Renal cortex interstitium (tissue), 11 donors: ENCODE results near the gene TWF1. TPM values are rescaled to one million over a fixed set of nuclear protein-coding genes. Genes with fewer than 3 reads are reported as not detected.
A peak's percentile ranks its signal among the peaks of the same experiment; 100 is the strongest.
"Not testable (repeated sequence)": the region's sequence is repeated elsewhere in the genome, so short reads cannot be mapped to it uniquely, and the experiment has no call there.

Source experiments
- DNase-seq, 11 donors: peaks; one replicate each; pipeline ENCODE4 v3.0.0-alpha.2; 2013; ENCODE audit warnings: low read depth in 9 of 11, low spot score in 4 of 11; ENCODE audit errors: extremely low read depth in 1 of 11
- polyA plus RNA-seq, 3 donors: library from polyadenylated mRNA; unstranded; fragments of 120-200 nt; gene quantifications; one replicate each; pipeline ENCODE4 v1.2.1, GENCODE V29; 2013; ENCODE audit not compliant: insufficient read length in 3 of 3

The TWF1 gene
- polyA plus RNA-seq, 3 donors: 69.9 to 82.5 (median 75.7) TPM

DNA sequence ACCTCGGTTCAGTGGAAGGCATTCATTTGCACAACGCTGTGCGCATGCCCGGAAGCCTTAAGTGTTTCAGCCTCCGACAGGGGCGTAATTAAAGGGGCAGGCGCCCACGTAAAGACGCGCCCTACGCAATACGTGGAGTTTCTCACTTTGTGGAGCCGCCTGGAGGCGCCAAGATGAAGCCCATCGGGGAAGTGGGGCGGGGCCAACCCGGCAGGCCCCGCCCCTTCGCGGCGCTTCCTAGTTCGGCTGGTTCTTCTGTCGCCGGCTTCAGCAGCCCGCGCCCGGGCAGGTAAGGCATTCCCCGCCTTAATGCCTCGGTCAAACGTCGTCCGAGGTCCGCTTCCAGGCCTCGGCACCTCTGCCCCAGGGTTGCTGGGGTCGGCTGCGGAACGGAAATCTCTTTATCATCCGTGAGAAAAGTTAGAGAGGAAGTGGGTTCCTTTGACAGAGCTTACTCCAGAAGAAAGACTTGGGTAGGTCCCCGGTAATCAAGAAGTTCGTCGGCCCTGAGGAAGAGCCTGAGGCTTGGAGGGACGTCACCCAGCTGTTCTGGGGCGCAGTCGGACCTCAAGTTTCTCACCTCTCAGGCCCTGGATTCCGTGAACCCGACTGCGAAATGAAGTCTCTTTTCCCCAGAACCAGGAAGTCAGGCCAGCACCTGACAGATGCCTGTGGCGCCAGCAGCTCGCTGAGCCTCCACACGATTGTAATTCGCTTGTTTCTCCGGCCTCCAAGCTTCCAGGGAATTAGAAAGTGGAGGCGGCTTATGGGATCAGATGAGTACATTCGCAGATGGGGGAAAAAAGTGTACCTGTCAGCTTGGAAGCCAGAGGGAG, 47.2 kb downstream of the TWF1 start, which contains the start of the genes IRAK4 and PUS7L:
IRAK4 (plus strand) TSS at position 224 of the 836 bp plus-strand sequence. CDS start 9,161 bp downstream, outside the sequence.
PUS7L (minus strand) TSS at position 63 of the 836 bp plus-strand sequence. CDS start 3,545 bp downstream, outside the sequence.
- DNase-seq: peak; percentile 93 to 97 (median 95)

DNA sequence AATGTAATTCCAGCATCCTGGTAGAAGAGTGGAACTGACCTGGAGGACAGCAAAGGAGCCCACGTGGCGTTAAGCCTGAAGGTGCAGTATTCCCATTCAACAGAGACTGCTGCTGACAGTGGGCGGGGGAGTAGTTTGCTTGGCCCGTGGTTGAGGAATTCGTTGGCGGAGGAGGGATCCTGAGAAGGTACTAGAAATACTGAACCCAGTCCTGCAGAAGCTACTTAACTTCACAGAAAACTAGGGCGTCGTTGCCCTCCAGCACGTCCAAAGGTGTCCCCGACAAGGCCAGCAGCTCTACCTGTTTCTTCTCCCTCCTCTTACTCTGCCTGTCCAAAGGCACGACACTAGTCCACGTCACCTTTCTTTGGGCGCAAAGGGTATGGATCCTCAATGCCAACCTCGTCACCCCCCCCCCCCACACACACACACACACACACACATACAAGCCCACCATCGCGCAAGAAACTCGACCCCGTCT, 47.8 kb downstream of the TWF1 start:
- peak in 3 of 11 donors; percentile 6 to 20 (median 9) for DNase-seq

DNA sequence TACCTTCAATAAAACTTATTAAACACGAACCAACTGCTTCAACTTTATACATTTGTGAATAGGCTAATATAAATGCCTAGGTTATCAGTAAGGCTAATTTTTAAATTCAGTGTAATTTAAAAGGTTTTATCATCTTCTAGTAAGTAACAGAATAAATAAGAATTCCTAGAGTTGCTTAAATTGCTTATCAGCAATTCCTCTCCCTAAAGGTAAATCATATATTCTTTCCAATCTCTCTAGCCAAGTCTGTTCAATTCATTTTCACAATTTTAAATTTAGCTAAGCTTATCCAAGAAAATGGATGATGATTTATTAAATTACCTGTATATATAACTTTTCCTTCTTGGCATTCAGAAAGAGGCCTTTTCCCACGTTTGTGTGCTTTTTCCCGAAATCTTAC, 52.1 kb downstream of the TWF1 start:
- no peak for DNase-seq

DNA sequence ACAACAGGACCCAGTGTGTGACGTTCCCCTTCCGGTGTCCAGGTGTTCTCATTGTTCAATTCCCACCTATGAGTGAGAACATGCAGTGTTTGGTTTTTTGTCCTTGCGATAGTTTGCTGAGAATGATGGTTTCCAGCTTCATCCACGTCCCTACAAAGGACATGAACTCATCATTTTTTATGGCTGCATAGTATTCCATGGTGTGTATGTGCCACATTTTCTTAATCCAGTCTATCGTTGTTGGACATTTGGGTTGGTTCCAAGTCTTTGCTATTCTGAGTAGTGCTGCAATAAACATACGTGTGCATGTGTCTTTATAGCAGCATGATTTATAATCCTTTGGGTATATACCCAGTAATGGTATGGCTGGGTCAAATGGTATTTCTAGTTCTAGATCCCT, 54.8 kb downstream of the TWF1 start:
- not testable (repeated sequence) for DNase-seq

DNA sequence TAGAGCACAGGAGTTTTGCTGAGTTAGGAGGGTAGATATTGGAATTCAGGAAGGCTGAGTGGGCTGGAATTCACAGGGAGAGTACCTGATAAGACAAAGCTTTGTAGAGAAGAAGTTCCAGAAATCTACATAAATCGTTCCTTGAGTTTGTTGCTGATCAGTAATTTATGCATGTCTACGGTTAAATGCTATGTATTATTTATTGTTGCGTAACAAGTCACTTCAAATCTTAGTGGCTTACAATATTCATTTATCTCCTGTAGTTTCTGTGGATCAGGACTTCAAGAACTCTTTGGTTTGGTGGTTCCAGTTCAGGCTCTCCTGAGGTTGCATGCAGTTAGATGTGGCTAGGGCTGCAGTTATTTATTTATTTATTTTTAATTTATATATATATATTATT, 55.3 kb downstream of the TWF1 start:
- no peak for DNase-seq

DNA sequence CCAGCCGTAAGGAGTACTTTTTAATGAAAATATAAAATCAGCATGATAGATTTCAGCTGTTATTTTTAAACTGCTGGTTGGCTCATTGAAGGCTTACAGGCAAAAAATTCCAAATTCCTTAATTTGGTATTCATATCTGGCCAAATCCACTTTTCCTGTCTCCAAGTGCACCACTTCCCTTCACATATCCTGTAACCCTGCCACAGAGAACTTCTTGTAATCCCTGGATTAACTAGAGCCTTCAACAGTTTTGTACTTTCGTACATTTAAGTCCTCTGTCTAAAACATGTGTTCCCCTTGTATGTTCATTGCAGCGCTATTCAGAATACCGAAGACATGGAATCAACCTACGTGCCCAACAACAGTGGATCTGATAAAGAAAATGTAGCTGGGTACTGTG, 57.1 kb downstream of the TWF1 start:
- no peak for DNase-seq

DNA sequence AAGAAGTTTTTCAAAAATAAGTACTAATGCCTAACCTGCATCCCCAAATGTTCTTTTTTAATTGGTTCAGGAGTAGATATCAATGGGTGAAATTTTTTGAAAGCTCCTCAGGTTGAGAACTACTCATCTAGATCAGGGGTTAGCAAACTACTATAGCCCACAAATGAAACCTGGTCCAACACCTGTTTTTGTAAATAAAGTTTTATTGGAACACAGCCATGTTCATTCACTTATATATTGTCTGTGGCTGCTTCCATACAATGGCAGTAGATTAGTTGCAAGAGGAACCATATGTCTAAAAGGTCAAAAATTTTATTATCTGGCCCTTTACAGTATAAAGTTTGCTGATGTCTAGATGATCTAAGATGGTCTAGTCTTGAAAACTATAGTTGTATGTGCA, 61.3 kb downstream of the TWF1 start:
- no peak for DNase-seq

Other genes starting within 250 kb of the TWF1 start
- 10 to 100 TPM; 11.0 to 13.4 (median 12.7) TPM for gene PUS7L, start 47.5 kb downstream of the TWF1 start, polyA plus RNA-seq
- gene IRAK4, start 47.4 kb downstream of the TWF1 start, polyA plus RNA-seq: 10 to 100 TPM; 11.2 to 19.2 (median 15.0) TPM
- gene TMEM117, start 29.8 kb upstream of the TWF1 start, polyA plus RNA-seq: 10 to 100 TPM; 11.5 to 12.4 (median 12.3) TPM